ENCODE results near the gene NCK2.

- TF ChIP-seq CTCF (IDR thresholded peaks at IDR 0.05; ENCODE audit: insufficient read depth, low read length, poor library complexity, severe bottlenecking) (no peak), EZH2phosphoT487 (conservative IDR thresholded peaks at IDR 0.05; ENCODE audit: low read length) (no peak)
Measured at GRCh38 chr2:105784589-105784988, 39.9 kb downstream of the NCK2 start.
